ENCODE data around the gene GJD3. TPM values are rescaled to one million over a fixed set of nuclear protein-coding genes. Genes with fewer than 3 reads are reported as not detected.

Gene GJD3, protein sequence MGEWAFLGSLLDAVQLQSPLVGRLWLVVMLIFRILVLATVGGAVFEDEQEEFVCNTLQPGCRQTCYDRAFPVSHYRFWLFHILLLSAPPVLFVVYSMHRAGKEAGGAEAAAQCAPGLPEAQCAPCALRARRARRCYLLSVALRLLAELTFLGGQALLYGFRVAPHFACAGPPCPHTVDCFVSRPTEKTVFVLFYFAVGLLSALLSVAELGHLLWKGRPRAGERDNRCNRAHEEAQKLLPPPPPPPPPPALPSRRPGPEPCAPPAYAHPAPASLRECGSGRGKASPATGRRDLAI
- total RNA-seq = not detected in 2 replicates

GRCh38 chr17:40364121-40364861 lies at the start of gene GJD3:
Gene GJD3, minus strand, starts transcription at chr17:40364737. Its CDS starts 922 bp downstream, at chr17:40363815.

Other genes with a start within 250 kb of the GJD3 start
- gene MSL1, start 242.8 kb downstream of the GJD3 start, total RNA-seq = 23.9 and 32.0 TPM in 2 replicates
- gene CASC3, start 224.2 kb downstream of the GJD3 start, total RNA-seq = 10.4 and 14.5 TPM in 2 replicates
- gene RAPGEFL1, start 187.3 kb downstream of the GJD3 start, total RNA-seq = 9.6 and 61.4 TPM in 2 replicates
- gene WIPF2, start 145.4 kb downstream of the GJD3 start, total RNA-seq = 7.0 and 7.7 TPM in 2 replicates
- gene CDC6, start 76.9 kb downstream of the GJD3 start, total RNA-seq = 3.2 and 6.5 TPM in 2 replicates
- 3.0 and 3.6 TPM in 2 replicates for gene RARA, start 55.6 kb downstream of the GJD3 start, total RNA-seq
- gene TOP2A, start 53.2 kb upstream of the GJD3 start, total RNA-seq = 1.9 and 8.2 TPM in 2 replicates
- gene IGFBP4, start 78.7 kb upstream of the GJD3 start, total RNA-seq = 18.6 and 29.2 TPM in 2 replicates
- gene TNS4, start 136.9 kb upstream of the GJD3 start, total RNA-seq = 34.2 and 56.5 TPM in 2 replicates
- gene CCR7, start 200.7 kb upstream of the GJD3 start, total RNA-seq = not detected in 2 replicates